K562 (cell line): Measurements from ENCODE around the gene TEX38. TPM values are rescaled to one million over a fixed set of nuclear protein-coding genes. Genes with fewer than 3 reads are reported as not detected.

Source experiments
- ATAC-seq: fragments of 200-7000 bp; cut with Tn5 transposase; 3 replicates; pipeline ENCODE4 v1.9.1; 2020; ENCODE audit warnings: moderate library complexity
- BruUV-seq: library from RNA; stranded (reverse); fragments of 400-500 nt; replicated peaks from 2 replicates; lab custom pipeline; 2021; lab: Mats Ljungman, UMichigan
- CTCF ChIA-PET: fragments of 300-600 bp; formaldehyde crosslinking; extraction: SDS; loops from one replicate; lab custom pipeline; 2021; ENCODE audit warnings: low intra/inter-chr PET ratio; lab: Yijun Ruan, JAX
- POLR2A ChIA-PET: fragments of 300-600, 350-650 bp; sonication (Branson Sonifier 250); formaldehyde crosslinking; extraction: SDS; loops from one replicate; lab custom pipeline; 2021; ENCODE audit warnings: antibody characterized with exemption, inconsistent platforms; lab: Yijun Ruan, JAX
- DNase-seq, 4 experiments: peaks; one replicate each; pipeline versions ENCODE4 v3.0.0 to v3.0.0-alpha.2; 2011 to 2018; ENCODE audit warnings: low spot score in 3 of 4, mixed read lengths in 3 of 4; ENCODE audit errors: extremely low read depth in 1 of 4
- FAIRE-seq: peaks from 2 replicates; lab custom pipeline; 2011; peaks lifted over from hg19 to GRCh38; lab: Jason Lieb, UNC
- H2AFZ ChIP-seq: 2 replicates; pipeline ENCODE4 v1.6.0; 2011; ENCODE audit warnings: low read depth, low read length, control low read depth, inconsistent platforms
- H3K27ac ChIP-seq: fragments of 200-600 bp; 3 replicates; pipeline ENCODE4 v1.8.0; 2011; ENCODE audit warnings: low read depth, mild to moderate bottlenecking, control low read depth, inconsistent platforms, low read length, moderate library complexity, mixed read lengths; ENCODE audit errors: extremely low read depth
- H3K27me3 ChIP-seq, 2 experiments: fragments of 300-600 bp in 1 of 2; 2 replicates in 1 of 2; 3 replicates in 1 of 2; pipeline versions ENCODE4 v1.6.0 to v1.8.0; 2011; ENCODE audit warnings: inconsistent platforms in 2 of 2, low read length in 2 of 2, mild to moderate bottlenecking in 1 of 2, mixed read lengths in 1 of 2, moderate library complexity in 1 of 2; ENCODE audit not compliant: control insufficient read depth in 2 of 2, insufficient read depth in 2 of 2
- H3K36me3 ChIP-seq: fragments of 300-600 bp; 3 replicates; pipeline ENCODE4 v1.8.0; 2011; ENCODE audit warnings: mild to moderate bottlenecking, low read length, inconsistent platforms; ENCODE audit not compliant: control insufficient read depth, insufficient read depth
- H3K4me1 ChIP-seq, 2 experiments: fragments of 200-600 bp in 1 of 2; replicated peaks in 1 of 2; 2 replicates in 1 of 2; 3 replicates in 1 of 2; pipeline versions ENCODE4 v1.5.1 to v1.8.0; 2011; ENCODE audit warnings: inconsistent platforms in 2 of 2, low read length in 2 of 2, mild to moderate bottlenecking in 1 of 2, mixed read lengths in 1 of 2, moderate library complexity in 1 of 2; ENCODE audit not compliant: control insufficient read depth in 2 of 2, insufficient read depth in 2 of 2
- H3K4me2 ChIP-seq: 2 replicates; pipeline ENCODE4 v1.6.1; 2011; ENCODE audit warnings: low read length, control low read depth, inconsistent platforms, mixed read lengths; ENCODE audit not compliant: insufficient read depth
- H3K4me3 ChIP-seq: fragments of 200-600 bp; sonication (generic), shearing (Covaris generic); 2 replicates; pipeline ENCODE4 v1.5.1; 2016; ENCODE audit warnings: control low read depth, inconsistent platforms
- H3K79me2 ChIP-seq: fragments of 200-600 bp; 3 replicates; pipeline ENCODE4 v1.8.0; 2011; ENCODE audit warnings: low read length, inconsistent platforms; ENCODE audit not compliant: control insufficient read depth, insufficient read depth
- H3K9ac ChIP-seq, 2 experiments: 2 replicates each; pipeline versions ENCODE4 v1.6.0 to v1.6.1; 2011; ENCODE audit warnings: low read depth in 2 of 2, low read length in 2 of 2, control low read depth in 1 of 2, inconsistent platforms in 1 of 2, mild to moderate bottlenecking in 1 of 2, mixed read lengths in 1 of 2; ENCODE audit not compliant: insufficient read depth in 1 of 2
- H3K9me1 ChIP-seq: one replicate; pipeline ENCODE4 v1.6.0; 2011; ENCODE audit warnings: inconsistent platforms, mild to moderate bottlenecking, low read length, moderate library complexity; ENCODE audit not compliant: control insufficient read depth, insufficient read depth
- H3K9me3 ChIP-seq: replicated peaks from 2 replicates; pipeline ENCODE4 v1.5.1; 2011; ENCODE audit warnings: low read depth, low read length, inconsistent platforms; ENCODE audit not compliant: control insufficient read depth, insufficient read depth
- H4K20me1 ChIP-seq: replicated peaks from 2 replicates; pipeline ENCODE4 v1.6.1; 2011; ENCODE audit warnings: low read length, inconsistent platforms, mixed read lengths; ENCODE audit not compliant: control insufficient read depth, insufficient read depth
- CCAR2 ChIP-seq: fragments of 200-400 bp; formaldehyde crosslinking; IDR thresholded peaks from 2 replicates; pipeline ENCODE4 v1.6.1; 2017; ENCODE audit warnings: mild to moderate bottlenecking, low read depth, low read length
- CREB1 ChIP-seq, 2 experiments: sonication (generic) in 1 of 2; formaldehyde crosslinking in 1 of 2; IDR thresholded peaks; 2 replicates each; pipeline versions ENCODE4 v1.6.1 to v1.8.0; 2012 to 2022; ENCODE audit warnings: inconsistent platforms in 1 of 2, mild to moderate bottlenecking in 1 of 2, missing genetic modification reagents in 1 of 2, moderate library complexity in 1 of 2
- FOXA3 ChIP-seq, 2 experiments: fragments of 450-650 bp in 1 of 2; sonication (generic) in 1 of 2; formaldehyde crosslinking; IDR thresholded peaks in 1 of 2; conservative IDR thresholded peaks in 1 of 2; 2 replicates each; pipeline versions ENCODE4 v1.4.0 to v1.8.0; 2020 to 2022; ENCODE audit warnings: mild to moderate bottlenecking in 2 of 2, missing genetic modification reagents in 1 of 2
- JUNB ChIP-seq: fragments of 450-650 bp; formaldehyde crosslinking; conservative IDR thresholded peaks from 2 replicates; pipeline ENCODE4 v1.4.0; 2020; ENCODE audit warnings: mild to moderate bottlenecking
- MAFF ChIP-seq: IDR thresholded peaks from 2 replicates; pipeline ENCODE4 v1.6.1; 2012; ENCODE audit warnings: low read length, improper control_type of control experiment
- MTF1 ChIP-seq: fragments of 250-450 bp; sonication (Bioruptor Pico); IDR thresholded peaks from 2 replicates; pipeline ENCODE4 v1.9.0; 2021; ENCODE audit warnings: moderate library complexity, mild to moderate bottlenecking, inconsistent platforms, borderline replicate concordance
- ZNF384 ChIP-seq: IDR thresholded peaks from 2 replicates; pipeline ENCODE4 v1.6.1; 2012; ENCODE audit warnings: low read depth, low read length, improper control_type of control experiment
- ZNF57 ChIP-seq: fragments of 450-650 bp; formaldehyde crosslinking; IDR thresholded peaks from 2 replicates; pipeline ENCODE4 v1.4.0; 2020; ENCODE audit warnings: mild to moderate bottlenecking, moderate library complexity
- ZNF589 ChIP-seq: fragments of 200-800 bp; sonication (Bioruptor generic); IDR thresholded peaks from 2 replicates; pipeline ENCODE4 v1.6.1; 2016; ENCODE audit warnings: low read depth, missing genetic modification characterization, missing compliant biosample characterization
- WGBS: fragments of 100-300 bp; shearing (Covaris generic); methylation state at CpG from one replicate; pipeline ENCODE4 v1.1.6; 2016; ENCODE audit warnings: low coverage, mixed read lengths; ENCODE audit not compliant: insufficient coverage; ENCODE audit errors: missing lambda C conversion rate; 5-methylcytosine and 5-hydroxymethylcytosine counted together
- in situ Hi-C: fragments of 300-500 bp; cut with MboI; formaldehyde crosslinking; loops from 4 replicates; pipeline ENCODE4 v1.15.0; 2018; ENCODE audit warnings: inconsistent platforms, mixed read lengths
- intact Hi-C: fragments of 100-400 bp; cut with micrococcal nuclease; formaldehyde crosslinking; loops from 2 replicates; pipeline ENCODE4 v1.14.2; 2022
- polyA plus RNA-seq, 8 experiments: library from polyadenylated mRNA; depleted of rRNA in 4 of 8; stranded (reverse) in 5 of 8; unstranded in 3 of 8; fragments of >200 nt; fragmentation: Nextera tagmentation in 2 of 8; fragmentation: Illumina TruSeq in 1 of 8; extraction: Ambion mirVana in 2 of 8; extraction: Trizol in 1 of 8; gene quantifications; 2 replicates each; pipeline versions ENCODE4 v1.2.1 to v1.2.3, GENCODE V29; 2011 to 2014; ENCODE audit warnings: inconsistent platforms in 1 of 8, missing spikeins in 1 of 8
- total RNA-seq, 7 experiments: library from RNA; depleted of rRNA in 6 of 7; stranded (reverse); fragments of >200 nt in 6 of 7; fragmentation: Illumina TruSeq in 2 of 7; extraction: Trizol in 2 of 7; gene quantifications; 2 replicates each; pipeline versions ENCODE4 v1.2.1 to v1.2.3, GENCODE V29; 2011 to 2021; ENCODE audit warnings: low replicate concordance in 1 of 7
- TF ChIP-seq, protein P1 (sequence below): fragments of 450-650 bp; formaldehyde crosslinking; IDR thresholded peaks from 2 replicates; pipeline ENCODE4 v1.4.0; 2020; ENCODE audit warnings: mild to moderate bottlenecking, moderate library complexity

Gene TEX38
- total and polyA plus RNA-seq, 9 of the 15 experiments (the other 6 are each of a cell fraction or from before 2014, with no cell fraction given), result not detected

DNA sequence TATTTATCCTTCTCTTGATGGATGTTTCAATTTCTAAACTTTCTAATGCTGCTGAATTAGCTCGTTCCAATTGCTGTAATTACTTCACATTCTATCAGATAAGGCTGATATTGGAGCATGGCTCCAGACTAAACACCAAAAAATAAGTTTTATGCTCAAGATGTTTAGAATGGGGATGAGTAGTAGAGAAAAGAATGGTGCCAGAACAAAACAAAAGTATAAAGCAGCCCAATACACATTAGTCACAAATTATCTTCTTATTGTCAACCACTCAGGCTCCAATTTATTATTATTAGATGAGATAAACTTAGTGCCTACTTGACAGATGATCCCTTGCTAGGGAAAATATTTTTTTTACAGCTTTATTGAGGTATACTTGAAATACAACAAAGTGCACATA lies 25.3 kb upstream of the TEX38 start:
- Histone ChIP-seq H3K4me2 (no peak overlapping the region), H3K36me3 (peaks cover 5% of the 10 kb centered on the region), H2AFZ (no peak overlapping the region), H3K27ac (no peak overlapping the region), H3K4me1 (peaks cover 0 to 10% of the 10 kb centered on the region in 2 experiments; a peak in 3 of 5 replicates), H3K9me3 (no peaks in the 10 kb centered on the region), H3K79me2 (no peaks in the 10 kb centered on the region), H3K27me3 (no peaks in the 10 kb centered on the region), H3K9me1 (no peaks in the 10 kb centered on the region), H3K9ac (no peak overlapping the region), H3K4me3 (no peak overlapping the region), H4K20me1 (no peaks in the 10 kb centered on the region)
- TF ChIP-seq JUNB (no peak), CCAR2 (no peak), ZNF384 (no peak)
- in situ Hi-C loops (no loop called here), intact Hi-C loops (no loop called here)
- DNase-seq (no peak), FAIRE-seq (no peak), ATAC-seq (no peak)
- 31% methylated on average over 1 of the region's 1 CpG for WGBS
- no TSS peak for BruUV-seq
- POLR2A ChIA-PET, result interaction anchor here (1.0 kb wide), 1 partner anchor 11 kb away, joined by 3 read pairs; no protein-coding TSS in a partner anchor
- CTCF ChIA-PET, result no interaction called here

DNA sequence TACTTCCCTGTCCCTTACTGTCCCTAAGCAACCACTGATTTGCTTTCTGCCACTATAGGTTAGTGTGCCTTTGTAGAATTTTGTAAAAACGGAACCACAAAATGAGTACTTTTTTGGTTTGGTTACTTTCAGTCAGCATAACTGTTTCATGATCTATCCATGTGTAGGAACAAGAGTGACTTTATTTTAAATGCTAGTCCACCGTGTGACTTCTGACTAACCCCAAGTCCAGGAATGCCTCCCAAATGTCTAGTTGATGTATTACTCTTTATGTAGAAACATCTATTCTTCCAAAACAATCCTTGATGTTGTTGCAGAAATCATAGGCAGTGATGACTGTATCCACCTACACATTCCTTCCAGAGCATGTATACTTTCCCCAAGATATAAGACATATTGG lies 24.8 kb upstream of the TEX38 start:
- FAIRE-seq (no peak), ATAC-seq (no peak), DNase-seq (no peak)
- Histone ChIP-seq H3K9me1 (no peaks in the 10 kb centered on the region), H3K9ac (no peak overlapping the region), H3K36me3 (peaks cover 5% of the 10 kb centered on the region), H3K27me3 (no peaks in the 10 kb centered on the region), H3K4me2 (no peak overlapping the region), H3K4me3 (no peak overlapping the region), H3K27ac (no peak overlapping the region), H3K9me3 (no peaks in the 10 kb centered on the region), H2AFZ (no peak overlapping the region), H4K20me1 (no peaks in the 10 kb centered on the region), H3K4me1 (peaks cover 0 to 5% of the 10 kb centered on the region in 2 experiments; a peak in 3 of 5 replicates), H3K79me2 (no peaks in the 10 kb centered on the region)
- intact Hi-C loops, result no loop called here
- BruUV-seq, result no TSS peak
- in situ Hi-C loops, result no loop called here
- 62% methylated on average over 2 of the region's 2 CpGs for WGBS
- ChIA-PET POLR2A (interaction anchor here (1.0 kb wide), 1 partner anchor 10 kb away, joined by 3 read pairs; no protein-coding TSS in a partner anchor), CTCF (no interaction called here)
- TF ChIP-seq MTF1 (no peak), FOXA3 (CRISPR knock-in tag; conservative IDR thresholded peaks at IDR 0.05 in 1 of 2, IDR thresholded peaks at IDR 0.05 in 1 of 2) (no peak), ZNF57 (CRISPR knock-in tag) (no peak), ZNF589 (CRISPR knock-in tag) (no peak), CREB1 (IDR thresholded peaks at IDR 0.05) (no peak), CREB1 (CRISPR knock-in tag; IDR thresholded peaks at IDR 0.05) (no peak), MAFF (no peak)
- TF ChIP-seq, protein P1, sequence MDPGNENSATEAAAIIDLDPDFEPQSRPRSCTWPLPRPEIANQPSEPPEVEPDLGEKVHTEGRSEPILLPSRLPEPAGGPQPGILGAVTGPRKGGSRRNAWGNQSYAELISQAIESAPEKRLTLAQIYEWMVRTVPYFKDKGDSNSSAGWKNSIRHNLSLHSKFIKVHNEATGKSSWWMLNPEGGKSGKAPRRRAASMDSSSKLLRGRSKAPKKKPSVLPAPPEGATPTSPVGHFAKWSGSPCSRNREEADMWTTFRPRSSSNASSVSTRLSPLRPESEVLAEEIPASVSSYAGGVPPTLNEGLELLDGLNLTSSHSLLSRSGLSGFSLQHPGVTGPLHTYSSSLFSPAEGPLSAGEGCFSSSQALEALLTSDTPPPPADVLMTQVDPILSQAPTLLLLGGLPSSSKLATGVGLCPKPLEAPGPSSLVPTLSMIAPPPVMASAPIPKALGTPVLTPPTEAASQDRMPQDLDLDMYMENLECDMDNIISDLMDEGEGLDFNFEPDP, result no peak
